Measurements from ENCODE around the gene GDF2. TPM values are rescaled to one million over a fixed set of nuclear protein-coding genes. Genes with fewer than 3 reads are reported as not detected.

Gene GDF2
- total and polyA plus RNA-seq, 2 of the 4 experiments (the other 2 are of a cell fraction), result under 0.01 TPM; not detected in 1

DNA sequence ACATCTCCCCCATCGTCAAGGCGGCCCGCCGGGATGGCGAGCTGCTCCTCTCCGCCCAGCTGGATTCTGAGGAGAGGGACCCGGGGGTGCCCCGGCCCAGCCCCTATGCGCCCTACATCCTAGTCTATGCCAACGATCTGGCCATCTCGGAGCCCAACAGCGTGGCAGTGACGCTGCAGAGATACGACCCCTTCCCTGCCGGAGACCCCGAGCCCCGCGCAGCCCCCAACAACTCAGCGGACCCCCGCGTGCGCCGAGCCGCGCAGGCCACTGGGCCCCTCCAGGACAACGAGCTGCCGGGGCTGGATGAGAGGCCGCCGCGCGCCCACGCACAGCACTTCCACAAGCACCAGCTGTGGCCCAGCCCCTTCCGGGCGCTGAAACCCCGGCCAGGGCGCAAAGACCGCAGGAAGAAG is 12.2 kb upstream of the GDF2 start:
- no peaks in the 10 kb centered on the region for H3K79me1 ChIP-seq (ENCODE audit: low read depth in 1 of 2, low read length in 2 of 2)
- no peak overlapping the region for H3K23ac ChIP-seq (ENCODE audit: low read depth, low read length)
- intact Hi-C loops (cut with micrococcal nuclease), result loop anchor here (10.0 kb wide), 1 partner anchor 315 kb away; no protein-coding TSS in a partner anchor
- H3K4me3 ChIP-seq (ENCODE audit: insufficient read depth, low read depth, low read length), result no peak overlapping the region
- dilution Hi-C loops (cut with HindIII; ENCODE audit: low sequenced_read_pairs, unreplicated experiment), result no loop called here
- no peak overlapping the region for H2AK9ac ChIP-seq (replicated peaks; ENCODE audit: low read depth, low read length, poor library complexity)
- no peaks in the 10 kb centered on the region for H3K9me3 ChIP-seq (ENCODE audit: control insufficient read depth, insufficient read depth, low read length)
- TF ChIP-seq CEBPB (IDR thresholded peaks at IDR 0.05; ENCODE audit: low read depth, low read length), result no peak
- TF ChIP-seq MAFK (IDR thresholded peaks at IDR 0.05; ENCODE audit: low read depth, low read length), result no peak
- TF ChIP-seq MXI1 (IDR thresholded peaks at IDR 0.05; ENCODE audit: borderline replicate concordance, low read depth, low read length), result no peak
- no peak for TF ChIP-seq RAD21 (IDR thresholded peaks at IDR 0.05; ENCODE audit: low read length)
- TF ChIP-seq, protein P1, sequence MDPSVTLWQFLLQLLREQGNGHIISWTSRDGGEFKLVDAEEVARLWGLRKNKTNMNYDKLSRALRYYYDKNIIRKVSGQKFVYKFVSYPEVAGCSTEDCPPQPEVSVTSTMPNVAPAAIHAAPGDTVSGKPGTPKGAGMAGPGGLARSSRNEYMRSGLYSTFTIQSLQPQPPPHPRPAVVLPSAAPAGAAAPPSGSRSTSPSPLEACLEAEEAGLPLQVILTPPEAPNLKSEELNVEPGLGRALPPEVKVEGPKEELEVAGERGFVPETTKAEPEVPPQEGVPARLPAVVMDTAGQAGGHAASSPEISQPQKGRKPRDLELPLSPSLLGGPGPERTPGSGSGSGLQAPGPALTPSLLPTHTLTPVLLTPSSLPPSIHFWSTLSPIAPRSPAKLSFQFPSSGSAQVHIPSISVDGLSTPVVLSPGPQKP (IDR thresholded peaks at IDR 0.05; ENCODE audit: borderline replicate concordance, low read depth, low read length), result no peak
- TF ChIP-seq, protein P2, sequence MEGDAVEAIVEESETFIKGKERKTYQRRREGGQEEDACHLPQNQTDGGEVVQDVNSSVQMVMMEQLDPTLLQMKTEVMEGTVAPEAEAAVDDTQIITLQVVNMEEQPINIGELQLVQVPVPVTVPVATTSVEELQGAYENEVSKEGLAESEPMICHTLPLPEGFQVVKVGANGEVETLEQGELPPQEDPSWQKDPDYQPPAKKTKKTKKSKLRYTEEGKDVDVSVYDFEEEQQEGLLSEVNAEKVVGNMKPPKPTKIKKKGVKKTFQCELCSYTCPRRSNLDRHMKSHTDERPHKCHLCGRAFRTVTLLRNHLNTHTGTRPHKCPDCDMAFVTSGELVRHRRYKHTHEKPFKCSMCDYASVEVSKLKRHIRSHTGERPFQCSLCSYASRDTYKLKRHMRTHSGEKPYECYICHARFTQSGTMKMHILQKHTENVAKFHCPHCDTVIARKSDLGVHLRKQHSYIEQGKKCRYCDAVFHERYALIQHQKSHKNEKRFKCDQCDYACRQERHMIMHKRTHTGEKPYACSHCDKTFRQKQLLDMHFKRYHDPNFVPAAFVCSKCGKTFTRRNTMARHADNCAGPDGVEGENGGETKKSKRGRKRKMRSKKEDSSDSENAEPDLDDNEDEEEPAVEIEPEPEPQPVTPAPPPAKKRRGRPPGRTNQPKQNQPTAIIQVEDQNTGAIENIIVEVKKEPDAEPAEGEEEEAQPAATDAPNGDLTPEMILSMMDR (conservative IDR thresholded peaks at IDR 0.05; ENCODE audit: low read depth, low read length), result no peak
- TF ChIP-seq RFX5 (IDR thresholded peaks at IDR 0.05; ENCODE audit: low read depth, low read length), result no peak
- WGBS, 2 experiments (ENCODE audit: extremely low coverage in 2 of 2, insufficient read length in 1 of 2), result 96% methylated on average over 22 of the region's 37 CpGs; no CpG with 5 or more reads in 1 of the 2 experiments
- no peak overlapping the region for H2BK20ac ChIP-seq (ENCODE audit: low read depth, low read length)
- no peak overlapping the region for H4K8ac ChIP-seq (ENCODE audit: low read depth in 2 of 2, low read length in 2 of 2)
- H3K18ac ChIP-seq (ENCODE audit: low read depth, low read length), result no peak overlapping the region
- no peaks in the 10 kb centered on the region for H4K20me1 ChIP-seq (ENCODE audit: insufficient read depth, low read length)
- no peak overlapping the region for H4K5ac ChIP-seq (ENCODE audit: low read depth, low read length)
- no peak overlapping the region for H3K27ac ChIP-seq (ENCODE audit: insufficient read depth, low read length)
- no peak overlapping the region for H2AK5ac ChIP-seq (ENCODE audit: low read depth, low read length)
- no TSS peak for BruUV-seq (replicated peaks)
- H3K4me2 ChIP-seq (ENCODE audit: low read depth, low read length), result no peak overlapping the region
- H3K14ac ChIP-seq (replicated peaks; ENCODE audit: low read depth, low read length), result no peak overlapping the region
- no peak overlapping the region for H2AFZ ChIP-seq (replicated peaks; ENCODE audit: low read length, poor library complexity)
- no peak overlapping the region for H3K4ac ChIP-seq (ENCODE audit: low read depth, low read length)
- H3K56ac ChIP-seq (ENCODE audit: extremely low read depth, insufficient read depth, low read length), result no peak overlapping the region
- no peak overlapping the region for H3K9ac ChIP-seq (ENCODE audit: low read depth, low read length)
- H3K9me1 ChIP-seq (ENCODE audit: insufficient read depth, low read length), result no peaks in the 10 kb centered on the region
- in situ Hi-C loops (cut with MboI; ENCODE audit: low sequenced_read_pairs), result no loop called here
- H3K36me3 ChIP-seq (ENCODE audit: control insufficient read depth, insufficient read depth, low read length), result no peaks in the 10 kb centered on the region
- ChIA-PET CTCF (interaction anchor here (3.8 kb wide), 1 partner anchor 262 kb away, joined by 36 read pairs; no protein-coding TSS in a partner anchor), POLR2A (ENCODE audit: unreplicated experiment) (no interaction called here)
- no peak overlapping the region for H2BK120ac ChIP-seq (ENCODE audit: low read depth, low read length)
- no peak overlapping the region for H4K91ac ChIP-seq (ENCODE audit: insufficient read depth, low read depth, low read length)
- ATAC-seq (ENCODE audit: low read depth) (no peak), DNase-seq (no peak)
- H3K4me1 ChIP-seq (ENCODE audit: control insufficient read depth, insufficient read depth, low read length), result no peaks in the 10 kb centered on the region
- peaks cover 32% of the 10 kb centered on the region for H3K27me3 ChIP-seq (ENCODE audit: control insufficient read depth, insufficient read depth, low read length)
- no peak overlapping the region for H2BK15ac ChIP-seq (ENCODE audit: low read depth, low read length)
- H2BK5ac ChIP-seq (ENCODE audit: low read depth, low read length, poor library complexity, severe bottlenecking), result no peak overlapping the region
